ENCODE measurements around the gene KRT33A.

Gene KRT33A

DNA sequence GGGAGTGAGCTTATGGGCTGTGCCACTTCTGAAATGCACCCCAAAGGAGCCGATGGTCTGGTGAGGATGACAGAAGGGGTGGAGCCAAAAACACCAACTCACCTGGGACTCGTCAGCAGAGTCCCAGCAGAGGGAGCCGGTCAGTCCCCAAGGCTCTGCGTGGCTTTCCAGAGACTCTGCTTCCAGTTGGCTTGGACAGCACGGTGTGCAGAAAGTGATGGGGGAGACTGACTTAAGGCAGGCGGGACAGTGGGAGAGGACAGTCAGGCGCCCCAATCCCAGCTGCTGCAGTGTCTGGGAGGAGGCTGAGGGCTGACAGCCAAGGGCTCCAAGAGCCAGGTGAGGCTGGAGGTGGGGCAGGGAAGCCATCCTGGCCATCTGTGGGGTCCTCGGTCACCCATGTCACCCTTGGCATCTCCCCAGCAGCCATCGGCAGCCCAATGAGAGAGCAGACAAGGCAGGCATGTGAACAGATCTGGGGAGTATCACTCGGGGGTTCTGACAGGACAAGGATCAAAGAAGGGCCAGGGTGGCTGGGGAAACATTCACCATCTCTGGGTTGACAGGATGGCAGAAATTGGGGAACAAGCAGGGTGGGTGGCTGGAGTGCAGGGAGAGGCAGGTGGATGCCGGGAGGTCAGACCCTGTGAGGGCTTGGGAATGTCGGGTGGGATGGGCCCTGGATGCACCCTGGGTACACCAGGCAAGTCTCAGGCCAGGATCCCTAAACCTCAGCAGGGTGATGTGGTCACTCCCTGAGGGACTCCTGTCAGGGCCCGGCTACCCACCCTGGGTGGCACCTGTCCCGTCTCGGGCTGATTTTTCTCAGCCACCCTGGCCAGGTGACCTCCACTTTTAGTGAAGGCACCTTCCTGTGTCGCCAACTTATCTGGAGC is 26.2 kb downstream of the KRT33A start:
- peak in 1 of 2 donors; percentile 2 for DNase-seq (ENCODE audit: low read depth in 2 of 2)
- H3K4me3 ChIP-seq (replicated peaks in 1 of 2; ENCODE audit: low read depth in 2 of 2, low read length in 2 of 2): no peak overlapping the region
- TF ChIP-seq, protein P1, sequence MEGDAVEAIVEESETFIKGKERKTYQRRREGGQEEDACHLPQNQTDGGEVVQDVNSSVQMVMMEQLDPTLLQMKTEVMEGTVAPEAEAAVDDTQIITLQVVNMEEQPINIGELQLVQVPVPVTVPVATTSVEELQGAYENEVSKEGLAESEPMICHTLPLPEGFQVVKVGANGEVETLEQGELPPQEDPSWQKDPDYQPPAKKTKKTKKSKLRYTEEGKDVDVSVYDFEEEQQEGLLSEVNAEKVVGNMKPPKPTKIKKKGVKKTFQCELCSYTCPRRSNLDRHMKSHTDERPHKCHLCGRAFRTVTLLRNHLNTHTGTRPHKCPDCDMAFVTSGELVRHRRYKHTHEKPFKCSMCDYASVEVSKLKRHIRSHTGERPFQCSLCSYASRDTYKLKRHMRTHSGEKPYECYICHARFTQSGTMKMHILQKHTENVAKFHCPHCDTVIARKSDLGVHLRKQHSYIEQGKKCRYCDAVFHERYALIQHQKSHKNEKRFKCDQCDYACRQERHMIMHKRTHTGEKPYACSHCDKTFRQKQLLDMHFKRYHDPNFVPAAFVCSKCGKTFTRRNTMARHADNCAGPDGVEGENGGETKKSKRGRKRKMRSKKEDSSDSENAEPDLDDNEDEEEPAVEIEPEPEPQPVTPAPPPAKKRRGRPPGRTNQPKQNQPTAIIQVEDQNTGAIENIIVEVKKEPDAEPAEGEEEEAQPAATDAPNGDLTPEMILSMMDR (IDR thresholded peaks at IDR 0.05; ENCODE audit: low read depth, low read length): peak; percentile 25

DNA sequence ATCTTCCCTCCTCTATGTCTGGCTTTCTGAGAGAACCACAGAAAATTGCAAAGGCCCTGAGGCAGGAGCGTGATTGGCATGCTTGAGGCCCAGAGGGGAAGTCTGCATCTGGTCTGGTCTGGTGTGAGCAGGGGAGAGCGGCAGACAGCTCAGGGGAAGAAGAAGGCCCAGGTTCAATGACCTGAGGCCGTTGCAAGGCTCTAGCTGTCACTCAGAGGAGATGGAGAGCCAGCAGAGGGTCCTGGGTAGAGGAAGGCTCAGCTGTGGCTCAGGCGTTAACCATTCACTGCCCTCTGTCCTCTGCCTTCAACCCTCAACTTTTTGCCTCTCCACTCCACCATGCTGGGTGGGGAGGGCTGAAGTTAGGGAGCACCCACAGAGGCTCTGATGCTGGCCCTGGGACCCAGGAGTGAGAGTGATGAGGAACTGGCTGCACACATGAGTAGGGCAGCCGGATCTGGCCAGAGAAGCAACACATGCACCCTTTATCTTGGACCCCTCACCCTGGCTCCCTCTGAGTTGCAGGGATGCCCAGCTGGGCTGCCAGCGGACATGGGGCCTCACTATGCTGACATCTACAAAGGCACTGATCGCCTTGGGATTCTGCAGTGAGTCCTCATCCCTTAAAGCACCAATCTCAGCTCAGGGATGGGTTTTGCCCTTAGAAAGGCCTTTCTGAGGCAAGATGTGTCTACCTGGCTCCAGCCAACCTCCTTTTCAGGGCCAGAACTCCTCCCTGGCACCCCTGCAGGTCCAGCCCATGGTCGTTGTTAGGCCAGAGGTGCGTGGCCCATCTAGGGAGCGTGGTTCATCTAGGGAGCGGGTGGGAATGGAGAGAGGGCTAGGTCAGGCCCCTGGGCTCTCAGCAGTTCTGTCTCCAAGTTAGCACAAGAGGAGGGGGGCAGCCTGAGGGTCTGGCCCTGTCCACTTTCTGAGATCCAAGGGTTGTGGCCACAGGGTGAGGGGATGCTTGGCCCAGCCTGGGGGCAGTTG is 27.4 kb downstream of the KRT33A start:
- TF ChIP-seq, protein P1 (IDR thresholded peaks at IDR 0.05; ENCODE audit: low read depth, low read length): no peak
- DNase-seq (ENCODE audit: low read depth in 2 of 2): no peak
- H3K4me3 ChIP-seq (replicated peaks in 1 of 2; ENCODE audit: low read depth in 2 of 2, low read length in 2 of 2): no peak overlapping the region

DNA sequence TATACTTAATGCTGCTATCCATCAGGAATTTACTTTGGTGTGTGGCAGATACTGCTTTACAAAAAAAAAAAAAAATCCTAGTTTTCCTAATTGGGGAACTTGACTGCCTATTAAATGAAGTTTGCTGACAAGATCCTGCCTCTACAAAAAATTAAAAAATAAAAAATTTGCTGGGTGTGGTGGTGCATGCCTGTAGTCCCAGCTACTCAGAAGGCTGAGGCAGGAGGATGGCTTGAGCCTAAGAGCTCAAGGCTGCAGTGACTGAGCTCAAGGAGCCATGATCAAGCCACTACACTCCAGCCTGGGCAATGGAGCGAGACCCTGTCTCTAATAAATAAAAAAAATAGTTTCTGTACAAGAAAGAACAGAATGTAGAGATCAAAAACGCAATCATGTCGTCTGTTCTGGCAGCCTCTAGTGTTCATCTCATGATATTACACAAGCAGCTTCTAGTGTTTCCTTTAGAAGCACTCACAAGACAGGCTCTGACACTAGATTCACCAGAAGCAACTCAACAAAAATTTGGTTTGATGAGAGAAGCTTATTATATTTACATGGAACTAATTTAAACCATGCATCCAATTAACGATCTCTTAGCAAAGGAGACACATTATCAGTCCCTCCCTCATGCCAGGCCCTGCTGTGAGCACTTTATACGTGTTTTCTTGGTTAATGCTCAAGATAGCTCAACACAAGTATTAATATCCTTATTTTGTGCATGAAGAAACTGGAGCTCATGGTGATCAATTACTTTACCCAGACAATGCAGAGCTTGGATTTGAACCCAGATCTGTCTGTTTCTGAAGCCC is 28.3 kb downstream of the KRT33A start:
- no peak overlapping the region for H3K4me3 ChIP-seq (replicated peaks in 1 of 2; ENCODE audit: low read depth in 2 of 2, low read length in 2 of 2)
- DNase-seq (ENCODE audit: low read depth in 2 of 2): peak; percentile 67 to 71
- TF ChIP-seq, protein P1 (IDR thresholded peaks at IDR 0.05; ENCODE audit: low read depth, low read length): peak; percentile 86

DNA sequence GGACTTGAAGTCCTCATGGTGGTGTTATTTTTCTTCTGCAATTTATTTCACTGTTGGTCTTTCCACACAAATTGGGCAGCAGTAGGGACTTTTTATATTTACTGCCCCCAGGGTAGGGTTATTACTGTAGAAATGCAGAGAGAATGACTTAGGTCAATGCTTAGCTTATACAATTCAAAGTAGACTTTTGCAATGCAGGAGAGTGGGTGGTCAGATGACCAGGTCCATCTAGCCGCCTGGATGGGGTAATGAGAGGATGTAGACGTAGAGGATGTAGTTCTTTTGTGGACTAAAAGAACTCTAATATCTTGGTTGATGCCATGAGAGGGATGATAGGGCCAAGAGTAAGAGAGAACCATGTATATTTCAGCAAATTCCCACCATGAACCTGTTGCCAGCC is 32.4 kb downstream of the KRT33A start:
- DNase-seq (ENCODE audit: low read depth in 2 of 2): no peak
- H3K4me3 ChIP-seq (replicated peaks in 1 of 2; ENCODE audit: low read depth in 2 of 2, low read length in 2 of 2): no peak overlapping the region
- TF ChIP-seq, protein P1 (IDR thresholded peaks at IDR 0.05; ENCODE audit: low read depth, low read length): no peak

DNA sequence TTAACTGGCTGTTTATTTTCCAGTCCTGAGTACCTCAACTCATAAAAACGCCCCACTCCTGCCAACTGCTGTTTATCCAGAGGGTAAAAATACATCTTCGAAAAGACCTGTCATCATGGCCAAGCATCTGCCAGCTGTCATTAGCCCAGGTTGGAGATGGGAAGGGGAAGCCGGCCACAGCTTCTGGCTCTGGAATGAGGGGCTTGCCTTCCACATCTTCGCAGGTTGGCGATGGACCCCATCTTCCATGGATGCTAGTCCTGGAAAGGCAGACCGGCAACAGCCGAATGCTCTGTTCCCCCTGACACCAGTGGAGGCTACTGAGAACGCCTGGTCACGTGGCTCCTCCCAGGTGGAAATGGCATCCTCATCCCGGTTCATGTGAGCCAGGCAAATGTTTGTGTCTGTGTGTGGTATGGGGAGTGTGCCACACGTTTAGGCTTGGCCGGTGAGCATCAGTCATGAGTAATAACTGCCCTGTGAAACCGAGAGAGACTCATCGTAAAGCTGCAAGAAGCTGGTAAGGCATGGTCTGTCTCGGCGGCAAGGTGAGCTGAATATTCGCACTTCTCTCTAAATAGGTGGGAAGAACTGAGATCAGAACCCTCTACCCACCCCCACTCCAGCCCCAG is 34.7 kb downstream of the KRT33A start:
- TF ChIP-seq, protein P1 (IDR thresholded peaks at IDR 0.05; ENCODE audit: low read depth, low read length): no peak
- DNase-seq (ENCODE audit: low read depth in 2 of 2): no peak
- no peak overlapping the region for H3K4me3 ChIP-seq (replicated peaks in 1 of 2; ENCODE audit: low read depth in 2 of 2, low read length in 2 of 2)

Measured in cardiac fibroblast (primary cell).